ENCODE results near the gene CTSG.

- TF ChIP-seq POLR2AphosphoS5 (IDR thresholded peaks at IDR 0.05; ENCODE audit: low read depth, low read length) (no peak), REST (IDR thresholded peaks at IDR 0.05; ENCODE audit: insufficient read depth in 1 of 2, low read depth in 2 of 2, low read length in 2 of 2) (no peak), SIN3A (IDR thresholded peaks at IDR 0.05; ENCODE audit: borderline replicate concordance, insufficient read depth, low read length) (no peak), TAF1 (IDR thresholded peaks at IDR 0.05; ENCODE audit: borderline replicate concordance, insufficient read depth, low read length) (no peak), FOXP2 (optimal IDR thresholded peaks at IDR 0.05; ENCODE audit: borderline replicate concordance, extremely low read depth, extremely low read length, insufficient read depth) (no peak)
These were observed 31.8 kb upstream of the CTSG start for GRCh38 chr14:24607635-24608514.
